Measurements from ENCODE around the gene PEBP1. TPM values are rescaled to one million over a fixed set of nuclear protein-coding genes. Genes with fewer than 3 reads are reported as not detected.

The PEBP1 gene
- total RNA-seq, 4 donors from 2014 or later, result 124 to 438 (median 279) TPM

DNA sequence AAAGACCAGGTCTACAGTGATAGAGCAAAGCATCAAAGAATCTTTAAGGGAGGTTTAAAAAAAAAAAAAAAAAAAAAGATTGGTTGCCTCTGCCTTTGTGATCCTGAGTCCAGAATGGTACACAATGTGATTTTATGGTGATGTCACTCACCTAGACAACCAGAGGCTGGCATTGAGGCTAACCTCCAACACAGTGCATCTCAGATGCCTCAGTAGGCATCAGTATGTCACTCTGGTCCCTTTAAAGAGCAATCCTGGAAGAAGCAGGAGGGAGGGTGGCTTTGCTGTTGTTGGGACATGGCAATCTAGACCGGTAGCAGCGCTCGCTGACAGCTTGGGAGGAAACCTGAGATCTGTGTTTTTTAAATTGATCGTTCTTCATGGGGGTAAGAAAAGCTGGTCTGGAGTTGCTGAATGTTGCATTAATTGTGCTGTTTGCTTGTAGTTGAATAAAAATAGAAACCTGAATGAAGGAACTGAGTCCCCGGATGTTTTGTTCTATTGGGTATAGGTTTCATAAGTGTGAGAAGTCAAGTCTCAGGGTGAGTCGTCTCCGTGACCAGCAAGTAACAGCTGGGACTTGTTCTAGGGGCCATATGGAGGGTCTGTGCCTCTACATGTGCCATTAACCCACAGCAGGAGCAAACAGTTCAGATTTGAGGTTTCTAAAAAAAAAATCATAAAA lies 9.3 kb downstream of the PEBP1 start:
- TF ChIP-seq EP300 (IDR thresholded peaks at IDR 0.05; ENCODE audit: low read depth), result no peak
- TF ChIP-seq POLR2AphosphoS5 (IDR thresholded peaks at IDR 0.05), result no peak
- TF ChIP-seq POLR2A (IDR thresholded peaks at IDR 0.05), result no peak
- TF ChIP-seq, protein P1, sequence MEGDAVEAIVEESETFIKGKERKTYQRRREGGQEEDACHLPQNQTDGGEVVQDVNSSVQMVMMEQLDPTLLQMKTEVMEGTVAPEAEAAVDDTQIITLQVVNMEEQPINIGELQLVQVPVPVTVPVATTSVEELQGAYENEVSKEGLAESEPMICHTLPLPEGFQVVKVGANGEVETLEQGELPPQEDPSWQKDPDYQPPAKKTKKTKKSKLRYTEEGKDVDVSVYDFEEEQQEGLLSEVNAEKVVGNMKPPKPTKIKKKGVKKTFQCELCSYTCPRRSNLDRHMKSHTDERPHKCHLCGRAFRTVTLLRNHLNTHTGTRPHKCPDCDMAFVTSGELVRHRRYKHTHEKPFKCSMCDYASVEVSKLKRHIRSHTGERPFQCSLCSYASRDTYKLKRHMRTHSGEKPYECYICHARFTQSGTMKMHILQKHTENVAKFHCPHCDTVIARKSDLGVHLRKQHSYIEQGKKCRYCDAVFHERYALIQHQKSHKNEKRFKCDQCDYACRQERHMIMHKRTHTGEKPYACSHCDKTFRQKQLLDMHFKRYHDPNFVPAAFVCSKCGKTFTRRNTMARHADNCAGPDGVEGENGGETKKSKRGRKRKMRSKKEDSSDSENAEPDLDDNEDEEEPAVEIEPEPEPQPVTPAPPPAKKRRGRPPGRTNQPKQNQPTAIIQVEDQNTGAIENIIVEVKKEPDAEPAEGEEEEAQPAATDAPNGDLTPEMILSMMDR (IDR thresholded peaks at IDR 0.05), result no peak
- no peak overlapping the region for H3K4me3 ChIP-seq
- in situ Hi-C loops (cut with MboI; ENCODE audit: low pct_ligation_motif_present in 1 of 4, low pct_unique_long_range_greater_than_20kb in 1 of 4, low sequenced_read_pairs in 3 of 4), result no loop called here

GRCh38 chr12:118145798-118146156 lies 9.9 kb downstream of the PEBP1 start:
- no peaks in the 10 kb centered on the region for H3K27me3 ChIP-seq
- TF ChIP-seq, protein P1 (IDR thresholded peaks at IDR 0.05), result no peak
- TF ChIP-seq POLR2AphosphoS5 (IDR thresholded peaks at IDR 0.05) (no peak), POLR2A (IDR thresholded peaks at IDR 0.05) (no peak), EP300 (IDR thresholded peaks at IDR 0.05; ENCODE audit: low read depth) (no peak)
- intact Hi-C loops (cut with DNase I; ENCODE audit: low total_unique reads), result no loop called here
- no peaks in the 10 kb centered on the region for H3K4me1 ChIP-seq
- H3K9me3 ChIP-seq, result no peaks in the 10 kb centered on the region
- H3K36me3 ChIP-seq, result peaks cover 0 to 32% (median 9%) of the 10 kb centered on the region in 4 donors
- no peak overlapping the region for H3K4me3 ChIP-seq
- H3K27ac ChIP-seq, result no peak overlapping the region
- no peak for DNase-seq
- WGBS, 2 donors (ENCODE audit: low coverage in 1 of 2), result 85 to 90% methylated on average over 2 to 9 of the region's 9 CpGs
- in situ Hi-C loops (cut with MboI; ENCODE audit: low pct_ligation_motif_present in 1 of 4, low pct_unique_long_range_greater_than_20kb in 1 of 4, low sequenced_read_pairs in 3 of 4), result no loop called here

More for the DNA sequence above, 9.3 kb downstream of the PEBP1 start:
- Histone ChIP-seq H3K27me3 (no peaks in the 10 kb centered on the region), H3K27ac (no peak overlapping the region), H3K9me3 (no peaks in the 10 kb centered on the region), H3K4me1 (no peaks in the 10 kb centered on the region), H3K36me3 (peaks cover 0 to 37% (median 11%) of the 10 kb centered on the region in 4 donors)
- 76 to 78% methylated on average over 7 of the region's 7 CpGs for WGBS, 2 donors (ENCODE audit: low coverage in 1 of 2)
- intact Hi-C loops (cut with DNase I; ENCODE audit: low total_unique reads), result no loop called here
- DNase-seq, result no peak

GRCh38 chr12:118148287-118148686 lies 12.4 kb downstream of the PEBP1 start:
- WGBS, 2 donors (ENCODE audit: low coverage in 1 of 2), result 97 to 100% methylated on average over 4 to 5 of the region's 5 CpGs

GRCh38 chr12:118150625-118151024 lies 14.7 kb downstream of the PEBP1 start:
- H3K27me3 ChIP-seq, result no peaks in the 10 kb centered on the region
- intact Hi-C loops (cut with DNase I; ENCODE audit: low total_unique reads), result no loop called here
- no peak overlapping the region for H3K4me3 ChIP-seq
- in situ Hi-C loops (cut with MboI; ENCODE audit: low pct_ligation_motif_present in 1 of 4, low pct_unique_long_range_greater_than_20kb in 1 of 4, low sequenced_read_pairs in 3 of 4), result no loop called here
- WGBS, 2 donors (ENCODE audit: low coverage in 1 of 2), result 60 to 61% methylated on average over 7 of the region's 7 CpGs
- H3K9me3 ChIP-seq, result no peaks in the 10 kb centered on the region
- no peaks in the 10 kb centered on the region for H3K4me1 ChIP-seq
- TF ChIP-seq, protein P1 (IDR thresholded peaks at IDR 0.05), result no peak
- TF ChIP-seq POLR2AphosphoS5 (IDR thresholded peaks at IDR 0.05) (no peak), POLR2A (IDR thresholded peaks at IDR 0.05) (no peak), EP300 (IDR thresholded peaks at IDR 0.05; ENCODE audit: low read depth) (no peak)
- H3K27ac ChIP-seq, result no peak overlapping the region
- no peak for DNase-seq
- peaks cover 0 to 12% (median 4%) of the 10 kb centered on the region in 4 donors for H3K36me3 ChIP-seq

More at GRCh38 chr12:118148287-118148686, 12.4 kb downstream of the PEBP1 start:
- Histone ChIP-seq H3K9me3 (no peaks in the 10 kb centered on the region), H3K4me3 (no peak overlapping the region), H3K27ac (no peak overlapping the region), H3K4me1 (no peaks in the 10 kb centered on the region), H3K27me3 (no peaks in the 10 kb centered on the region), H3K36me3 (peaks cover 0 to 26% (median 8%) of the 10 kb centered on the region in 4 donors)
- DNase-seq, result no peak
- TF ChIP-seq POLR2AphosphoS5 (IDR thresholded peaks at IDR 0.05) (no peak), EP300 (IDR thresholded peaks at IDR 0.05; ENCODE audit: low read depth) (no peak), POLR2A (IDR thresholded peaks at IDR 0.05) (no peak)
- TF ChIP-seq, protein P1 (IDR thresholded peaks at IDR 0.05), result no peak
- intact Hi-C loops (cut with DNase I; ENCODE audit: low total_unique reads) (no loop called here), in situ Hi-C loops (cut with MboI; ENCODE audit: low pct_ligation_motif_present in 1 of 4, low pct_unique_long_range_greater_than_20kb in 1 of 4, low sequenced_read_pairs in 3 of 4) (no loop called here)
